ES-I3 (cell line): ENCODE measurements around the gene NEK4.
"Not testable (repeated sequence)": the region's sequence is repeated elsewhere in the genome, so short reads cannot be mapped to it uniquely, and the experiment has no call there.

Source experiments
- H3K36me3 ChIP-seq: 2 replicates; pipeline ENCODE4 v1.6.1; 2013; ENCODE audit warnings: mild to moderate bottlenecking, low read length, control low read depth, moderate library complexity; ENCODE audit not compliant: insufficient read depth
- H3K4me1 ChIP-seq: 2 replicates; pipeline ENCODE4 v1.6.1; 2013; ENCODE audit warnings: mild to moderate bottlenecking, control low read depth, low read length; ENCODE audit not compliant: insufficient read depth
- H3K9ac ChIP-seq: 2 replicates; pipeline ENCODE4 v1.6.1; 2013; ENCODE audit warnings: low read depth, mild to moderate bottlenecking, low read length, moderate library complexity
- H3K9me3 ChIP-seq: 2 replicates; pipeline ENCODE4 v1.6.1; 2013; ENCODE audit warnings: mild to moderate bottlenecking, low read length, moderate library complexity; ENCODE audit not compliant: control insufficient read depth, insufficient read depth

NEK4 gene

GRCh38 chr3:52752045-52752660 lies 18.6 kb downstream of the NEK4 start:
- Histone ChIP-seq H3K36me3 (peaks cover 7% of the 10 kb centered on the region; the same call in 1 of the 2 replicates), H3K9me3 (no peaks in the 10 kb centered on the region), H3K9ac (no peak overlapping the region), H3K4me1 (no peaks in the 10 kb centered on the region)

GRCh38 chr3:52743721-52744120 lies 27.0 kb downstream of the NEK4 start:
- Histone ChIP-seq H3K4me1 (no peaks in the 10 kb centered on the region), H3K9ac (no peak overlapping the region), H3K9me3 (no peaks in the 10 kb centered on the region), H3K36me3 (peaks cover 10% of the 10 kb centered on the region)

- no peaks in the 10 kb centered on the region for H3K9me3 ChIP-seq
- H3K36me3 ChIP-seq: peaks cover 10% of the 10 kb centered on the region
- H3K9ac ChIP-seq: no peak overlapping the region
- no peaks in the 10 kb centered on the region for H3K4me1 ChIP-seq
Observed at GRCh38 chr3:52743152-52743551, 27.6 kb downstream of the NEK4 start.

- no peaks in the 10 kb centered on the region for H3K9me3 ChIP-seq
- no peaks in the 10 kb centered on the region for H3K4me1 ChIP-seq
- no peak overlapping the region for H3K9ac ChIP-seq
- peaks cover 10% of the 10 kb centered on the region for H3K36me3 ChIP-seq
Observed at GRCh38 chr3:52742418-52743041, 28.2 kb downstream of the NEK4 start.

- peaks cover 9% of the 10 kb centered on the region for H3K36me3 ChIP-seq
- no peak overlapping the region for H3K9ac ChIP-seq
- H3K4me1 ChIP-seq: no peaks in the 10 kb centered on the region
- H3K9me3 ChIP-seq: no peaks in the 10 kb centered on the region
Observed at GRCh38 chr3:52739730-52740129, 31.0 kb downstream of the NEK4 start.

GRCh38 chr3:52733256-52733891 lies 37.4 kb downstream of the NEK4 start:
- peaks cover 18% of the 10 kb centered on the region for H3K36me3 ChIP-seq

GRCh38 chr3:52731590-52731989 lies 39.1 kb downstream of the NEK4 start:
- H3K36me3 ChIP-seq: peaks cover 12% of the 10 kb centered on the region
- no peak overlapping the region for H3K9ac ChIP-seq
- peaks cover 3% of the 10 kb centered on the region; the same call in 1 of the 2 replicates for H3K9me3 ChIP-seq
- H3K4me1 ChIP-seq: no peaks in the 10 kb centered on the region

More at GRCh38 chr3:52733256-52733891, 37.4 kb downstream of the NEK4 start:
- Histone ChIP-seq H3K4me1 (no peaks in the 10 kb centered on the region), H3K9ac (no peak overlapping the region), H3K9me3 (peaks cover 3% of the 10 kb centered on the region; the same call in 1 of the 2 replicates)

- Histone ChIP-seq H3K4me1 (no peaks in the 10 kb centered on the region), H3K9me3 (peaks cover 3% of the 10 kb centered on the region; the same call in 1 of the 2 replicates), H3K9ac (no peak overlapping the region), H3K36me3 (peaks cover 12% of the 10 kb centered on the region)
Observed at GRCh38 chr3:52730681-52731080, 40.1 kb downstream of the NEK4 start.

GRCh38 chr3:52728753-52729152 lies 42.0 kb downstream of the NEK4 start:
- not testable (repeated sequence) for H3K4me1 ChIP-seq, H3K9ac ChIP-seq, H3K9me3 ChIP-seq
- peaks cover 12% of the 10 kb centered on the region for H3K36me3 ChIP-seq

- H3K36me3 ChIP-seq: no peaks in the 10 kb centered on the region; the same call in 1 of the 2 replicates
- H3K4me1 ChIP-seq: no peaks in the 10 kb centered on the region
- no peaks in the 10 kb centered on the region for H3K9me3 ChIP-seq
- no peak overlapping the region for H3K9ac ChIP-seq
Observed at GRCh38 chr3:52724511-52724910, 46.2 kb downstream of the NEK4 start.

- H3K9ac ChIP-seq: no peak overlapping the region
- H3K9me3 ChIP-seq: no peaks in the 10 kb centered on the region
- H3K36me3 ChIP-seq: no peaks in the 10 kb centered on the region; the same call in 1 of the 2 replicates
- no peaks in the 10 kb centered on the region for H3K4me1 ChIP-seq
Observed at GRCh38 chr3:52723935-52724334, 46.8 kb downstream of the NEK4 start.

- H3K9ac ChIP-seq: no peak overlapping the region
- no peaks in the 10 kb centered on the region for H3K4me1 ChIP-seq
- H3K36me3 ChIP-seq: no peaks in the 10 kb centered on the region
- no peaks in the 10 kb centered on the region for H3K9me3 ChIP-seq
Observed at GRCh38 chr3:52722491-52722890, 48.2 kb downstream of the NEK4 start.

- Histone ChIP-seq H3K9ac (no peak overlapping the region), H3K36me3 (no peaks in the 10 kb centered on the region), H3K9me3 (no peaks in the 10 kb centered on the region), H3K4me1 (no peaks in the 10 kb centered on the region)
Observed at GRCh38 chr3:52721730-52722008, 49.1 kb downstream of the NEK4 start.

GRCh38 chr3:52721002-52721729 lies 49.6 kb downstream of the NEK4 start:
- Histone ChIP-seq H3K4me1 (no peaks in the 10 kb centered on the region), H3K36me3 (no peaks in the 10 kb centered on the region), H3K9me3 (no peaks in the 10 kb centered on the region), H3K9ac (no peak overlapping the region)
